Stimulated activated memory B cell treated with anti-CD40 and anti-IgM and Interleukin-4, amounts not matched to agents 10 μg/mL and 1 μg/mL and 100 μg/mL, for 72 hours (primary cell): ENCODE measurements around the gene YES1.

Experiments
- ATAC-seq: fragments of 150-1000 bp; cut with Tn5 transposase; 2 replicates; pipeline ENCODE4 v1.10.0; 2021
- H3K27ac Mint-ChIP-seq: one replicate; pipeline ENCODE4 v1.8.0; 2022; ENCODE audit warnings: mild to moderate bottlenecking, mixed read lengths
- H3K27me3 Mint-ChIP-seq: one replicate; pipeline ENCODE4 v1.8.0; 2022; ENCODE audit warnings: mixed read lengths
- H3K36me3 Mint-ChIP-seq: one replicate; pipeline ENCODE4 v1.8.0; 2022; ENCODE audit warnings: mixed read lengths
- H3K4me1 Mint-ChIP-seq: one replicate; pipeline ENCODE4 v1.8.0; 2022; ENCODE audit warnings: mixed read lengths
- H3K4me3 Mint-ChIP-seq: one replicate; pipeline ENCODE4 v1.8.0; 2022; ENCODE audit warnings: mild to moderate bottlenecking, moderate library complexity, mixed read lengths
- H3K9me3 Mint-ChIP-seq: one replicate; pipeline ENCODE4 v1.8.0; 2022; ENCODE audit warnings: mixed read lengths

The YES1 gene

DNA sequence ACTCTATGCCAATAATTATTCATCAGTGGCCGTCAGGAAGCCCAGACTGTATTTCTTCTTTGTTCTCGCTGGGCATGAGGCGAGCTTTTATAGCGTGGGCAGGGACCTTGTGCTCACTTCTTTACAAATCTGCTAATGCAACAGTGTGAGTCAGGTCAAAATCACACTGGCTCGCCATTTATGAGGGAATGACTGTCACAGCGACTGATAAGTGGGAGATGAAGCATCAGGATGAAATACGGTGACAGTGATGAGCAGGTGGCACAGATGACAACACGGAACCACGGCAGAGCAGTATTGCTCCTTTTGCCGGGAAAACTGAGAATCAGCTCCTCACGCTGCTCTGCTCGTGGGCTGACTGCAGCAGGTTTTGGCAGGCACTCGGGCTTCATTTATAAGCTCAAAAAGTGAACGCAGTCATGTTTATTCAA, 134.1 kb downstream of the YES1 start:
- no peaks in the 10 kb centered on the region for H3K4me1 Mint-ChIP-seq
- no peaks in the 10 kb centered on the region for H3K27me3 Mint-ChIP-seq
- no peak for ATAC-seq
- H3K4me3 Mint-ChIP-seq: no peak overlapping the region
- H3K9me3 Mint-ChIP-seq: no peaks in the 10 kb centered on the region
- H3K27ac Mint-ChIP-seq: no peak overlapping the region
- peaks cover 33% of the 10 kb centered on the region for H3K36me3 Mint-ChIP-seq

DNA sequence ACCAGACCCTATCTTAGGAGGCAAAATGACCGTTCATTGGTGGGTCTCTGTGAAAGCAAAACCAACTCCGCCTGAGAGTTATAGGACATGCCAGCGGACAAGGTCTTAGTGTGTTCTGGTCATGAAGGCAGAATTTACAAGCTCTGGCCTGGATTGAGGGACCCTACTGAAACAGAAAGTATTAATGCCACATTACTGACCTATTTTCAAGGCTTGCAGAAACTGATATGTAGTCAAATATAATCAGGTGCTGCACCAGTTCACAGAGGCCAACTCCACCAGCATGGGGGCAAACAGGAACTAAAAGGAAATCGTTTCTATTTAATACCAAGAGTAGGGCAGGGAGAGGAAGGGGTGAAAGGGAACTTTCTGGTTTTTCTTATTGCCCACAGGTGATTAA, 134.9 kb downstream of the YES1 start:
- H3K36me3 Mint-ChIP-seq: peaks cover 41% of the 10 kb centered on the region
- H3K27me3 Mint-ChIP-seq: no peaks in the 10 kb centered on the region
- H3K4me3 Mint-ChIP-seq: no peak overlapping the region
- no peaks in the 10 kb centered on the region for H3K4me1 Mint-ChIP-seq
- ATAC-seq: no peak
- H3K27ac Mint-ChIP-seq: no peak overlapping the region
- H3K9me3 Mint-ChIP-seq: no peaks in the 10 kb centered on the region

DNA sequence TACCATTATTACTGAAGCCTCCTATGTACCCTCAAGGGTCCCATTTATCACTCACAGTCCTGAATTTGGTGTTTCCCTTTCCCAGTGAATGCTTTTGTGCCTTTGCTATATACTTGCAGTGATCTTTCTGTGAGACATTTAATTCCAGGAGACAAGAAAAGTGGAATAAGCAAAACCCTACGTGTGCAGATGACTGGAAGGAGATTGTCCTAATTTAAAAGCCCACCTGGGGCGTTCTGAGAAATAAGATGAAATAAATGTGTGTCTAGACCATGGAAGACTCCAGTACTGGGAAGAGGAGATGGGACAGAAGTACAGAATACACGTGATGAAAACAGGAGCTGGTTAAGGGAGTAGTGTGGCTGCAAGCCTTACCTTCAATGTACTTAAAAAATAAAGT, 135.3 kb downstream of the YES1 start:
- Mint-ChIP-seq H3K27ac (no peak overlapping the region), H3K9me3 (no peaks in the 10 kb centered on the region), H3K27me3 (no peaks in the 10 kb centered on the region), H3K4me1 (no peaks in the 10 kb centered on the region), H3K4me3 (no peak overlapping the region), H3K36me3 (peaks cover 37% of the 10 kb centered on the region)
- ATAC-seq: no peak

DNA sequence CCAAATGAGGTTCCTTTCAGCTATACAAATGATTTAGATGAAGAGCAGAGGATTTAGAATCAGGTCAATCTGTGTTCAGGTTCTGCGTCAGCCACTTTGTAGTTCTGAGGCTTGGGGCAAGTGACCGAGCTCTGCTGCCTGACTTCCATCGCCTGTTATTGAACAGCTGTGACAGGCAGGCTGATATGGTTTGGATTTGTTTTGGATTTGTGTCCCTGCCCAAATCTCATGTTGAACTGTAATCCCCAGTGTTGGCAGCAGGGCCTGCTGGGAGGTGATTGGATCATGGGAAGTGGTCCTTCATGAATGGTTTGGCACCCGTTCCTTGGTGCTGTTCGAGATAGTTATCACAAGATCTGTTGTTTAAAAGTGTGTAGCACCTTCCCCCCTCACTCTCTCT, 136.0 kb downstream of the YES1 start:
- H3K9me3 Mint-ChIP-seq: no peaks in the 10 kb centered on the region
- no peak overlapping the region for H3K27ac Mint-ChIP-seq
- no peaks in the 10 kb centered on the region for H3K27me3 Mint-ChIP-seq
- no peaks in the 10 kb centered on the region for H3K4me1 Mint-ChIP-seq
- peaks cover 37% of the 10 kb centered on the region for H3K36me3 Mint-ChIP-seq
- no peak for ATAC-seq
- no peak overlapping the region for H3K4me3 Mint-ChIP-seq

DNA sequence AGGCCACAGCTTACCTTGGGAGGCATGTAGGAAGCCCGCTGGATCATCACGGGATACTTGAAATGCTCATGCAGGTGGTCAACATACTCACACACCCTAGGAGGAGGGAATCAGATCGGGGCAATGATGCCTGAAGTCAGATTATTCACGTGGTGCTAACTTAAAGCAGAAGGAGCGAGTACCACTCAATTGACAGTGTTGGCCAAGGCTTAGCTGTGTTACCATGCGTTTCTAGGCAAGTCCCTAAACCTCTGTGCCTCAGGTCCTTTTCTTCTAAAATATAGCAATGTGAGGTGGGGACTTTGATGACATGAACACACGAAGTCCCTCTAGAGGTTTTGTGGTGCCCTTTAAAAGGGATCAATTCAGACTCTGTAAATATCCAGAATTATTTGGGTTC, 136.7 kb downstream of the YES1 start:
- Mint-ChIP-seq H3K4me1 (no peaks in the 10 kb centered on the region), H3K27ac (no peak overlapping the region), H3K27me3 (no peaks in the 10 kb centered on the region), H3K4me3 (no peak overlapping the region), H3K9me3 (no peaks in the 10 kb centered on the region), H3K36me3 (peaks cover 42% of the 10 kb centered on the region)
- no peak for ATAC-seq

DNA sequence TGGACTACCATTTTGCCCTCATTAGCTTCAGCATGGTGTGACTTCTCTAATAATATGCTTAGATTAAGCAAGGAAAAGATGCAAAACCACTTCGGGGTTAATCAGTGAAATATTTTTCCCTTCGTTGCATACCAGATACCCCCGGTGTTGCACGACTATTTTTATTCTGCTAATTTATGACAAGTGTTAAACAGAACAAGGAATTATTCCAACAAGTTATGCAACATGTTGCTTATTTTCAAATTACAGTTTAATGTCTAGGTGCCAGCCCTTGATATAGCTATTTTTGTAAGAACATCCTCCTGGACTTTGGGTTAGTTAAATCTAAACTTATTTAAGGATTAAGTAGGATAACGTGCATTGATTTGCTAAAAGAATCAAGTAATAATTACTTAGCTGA, 138.3 kb downstream of the YES1 start:
- Mint-ChIP-seq H3K9me3 (no peaks in the 10 kb centered on the region), H3K4me3 (no peak overlapping the region), H3K27me3 (no peaks in the 10 kb centered on the region), H3K36me3 (peaks cover 38% of the 10 kb centered on the region), H3K27ac (no peak overlapping the region), H3K4me1 (no peaks in the 10 kb centered on the region)
- no peak for ATAC-seq

DNA sequence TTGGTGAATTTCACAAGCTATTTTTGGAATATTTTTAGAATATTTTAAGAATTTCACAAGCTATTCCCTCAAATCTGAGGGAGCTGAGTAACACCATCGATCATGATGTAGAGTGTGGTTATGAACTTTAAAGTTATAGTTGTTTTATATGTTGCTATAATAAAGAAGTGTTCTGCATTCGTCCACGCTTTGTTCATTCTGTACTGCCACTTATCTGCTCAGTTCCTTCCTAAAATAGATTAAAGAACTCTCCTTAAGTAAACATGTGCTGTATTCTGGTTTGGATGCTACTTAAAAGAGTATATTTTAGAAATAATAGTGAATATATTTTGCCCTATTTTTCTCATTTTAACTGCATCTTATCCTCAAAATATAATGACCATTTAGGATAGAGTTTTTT, 138.7 kb downstream of the YES1 start:
- Mint-ChIP-seq H3K27ac (no peak overlapping the region), H3K36me3 (peaks cover 43% of the 10 kb centered on the region), H3K9me3 (no peaks in the 10 kb centered on the region), H3K27me3 (no peaks in the 10 kb centered on the region), H3K4me3 (no peak overlapping the region), H3K4me1 (no peaks in the 10 kb centered on the region)
- no peak for ATAC-seq
